Putamen (tissue), 1 donor: ENCODE results near the gene GNG2.

Experiments
- DNase-seq: peaks from one replicate; pipeline ENCODE4 v3.0.0-alpha.2; 2016; ENCODE audit warnings: low spot score

GNG2 gene

GRCh38 chr14:51856792-51857296 lies 3.6 kb upstream of the GNG2 start:
- DNase-seq: no peak

GRCh38 chr14:51859131-51859530 lies 1.3 kb upstream of the GNG2 start:
- DNase-seq: no peak

GRCh38 chr14:51860825-51861499 lies 550 bp downstream of the GNG2 start:
- DNase-seq: no peak

GRCh38 chr14:51862176-51862796 lies 1.9 kb downstream of the GNG2 start:
- no peak for DNase-seq

- no peak for DNase-seq
Measured at GRCh38 chr14:51862860-51863259, 2.4 kb downstream of the GNG2 start.

GRCh38 chr14:51865953-51866747 lies 5.7 kb downstream of the GNG2 start:
- no peak for DNase-seq

GRCh38 chr14:51867741-51868140 lies 7.3 kb downstream of the GNG2 start:
- no peak for DNase-seq

GRCh38 chr14:51868405-51868804 lies 8.0 kb downstream of the GNG2 start:
- DNase-seq: no peak

- DNase-seq: no peak
Measured at GRCh38 chr14:51869411-51870100, 9.1 kb downstream of the GNG2 start.

GRCh38 chr14:51870606-51871005 lies 10.2 kb downstream of the GNG2 start:
- DNase-seq: no peak

GRCh38 chr14:51871846-51872245 lies 11.4 kb downstream of the GNG2 start:
- DNase-seq: no peak

- DNase-seq: no peak
Measured at GRCh38 chr14:51872396-51872795, 12.0 kb downstream of the GNG2 start.

- DNase-seq: no peak
Measured at GRCh38 chr14:51873221-51873893, 12.9 kb downstream of the GNG2 start.

- DNase-seq: no peak
Measured at GRCh38 chr14:51877810-51878209, 17.4 kb downstream of the GNG2 start.

GRCh38 chr14:51879170-51879569 lies 18.8 kb downstream of the GNG2 start:
- no peak for DNase-seq

GRCh38 chr14:51880835-51881580 lies 20.6 kb downstream of the GNG2 start:
- no peak for DNase-seq

- DNase-seq: no peak
Measured at GRCh38 chr14:51881636-51882035, 21.2 kb downstream of the GNG2 start.

- DNase-seq: no peak
Measured at GRCh38 chr14:51883232-51883631, 22.8 kb downstream of the GNG2 start.

- DNase-seq: no peak
Measured at GRCh38 chr14:51884086-51884927, 23.9 kb downstream of the GNG2 start.

GRCh38 chr14:51889851-51890250 lies 29.4 kb downstream of the GNG2 start:
- DNase-seq: no peak
